ENCODE results near the gene CEP76.
A peak's percentile ranks its signal among the peaks of the same experiment; 100 is the strongest.
"Not testable (repeated sequence)": the region's sequence is repeated elsewhere in the genome, so short reads cannot be mapped to it uniquely, and the experiment has no call there.

CEP76 gene

DNA sequence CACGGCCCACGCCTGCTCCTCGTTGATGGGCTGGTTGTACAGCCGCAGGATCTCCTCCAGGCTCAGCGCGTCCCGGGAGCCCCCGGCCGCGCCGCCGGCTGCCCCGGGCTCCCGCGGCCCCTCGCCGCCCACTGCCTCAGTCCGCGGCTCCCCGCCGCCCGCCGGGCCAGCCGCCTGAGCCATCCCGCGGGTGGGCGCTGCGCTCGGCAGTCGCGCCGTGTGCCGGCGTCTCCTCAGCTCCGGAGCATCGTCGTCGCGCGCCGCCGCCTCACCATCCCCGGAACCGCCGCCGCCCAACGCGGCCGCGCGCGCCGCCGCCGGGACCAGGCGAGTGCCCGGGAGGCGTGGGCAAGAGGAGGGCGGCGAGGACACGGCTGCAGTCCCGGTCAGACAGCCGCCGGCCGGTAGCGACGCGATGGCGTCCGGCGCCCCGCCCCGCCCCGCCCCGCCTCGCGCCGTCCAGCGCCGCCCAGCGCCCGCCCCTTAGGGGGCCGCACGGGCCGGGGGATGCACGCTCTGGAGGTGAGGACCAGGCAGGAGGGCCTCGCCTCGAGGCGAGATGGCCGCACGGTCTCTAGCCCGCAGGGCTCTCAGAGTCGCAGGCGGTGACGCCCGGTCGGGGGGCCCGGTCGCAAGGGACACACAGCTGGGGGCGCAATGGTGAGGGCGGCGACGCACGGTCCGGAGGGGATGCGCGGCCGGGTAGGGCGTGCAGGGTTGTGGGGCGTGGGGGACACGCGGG lies 44.7 kb downstream of the CEP76 start, which contains the start of gene SPIRE1:
Gene SPIRE1, minus strand, starts transcription at position 424 of the 742 bp plus-strand sequence. Its CDS starts 241 bp downstream, at position 183.
- H3K27me3 ChIP-seq (ENCODE audit: control insufficient read depth, insufficient read depth, low read length) = peaks cover 14% of the 10 kb centered on the region
- no peaks in the 10 kb centered on the region for H3K9me3 ChIP-seq (ENCODE audit: control insufficient read depth, insufficient read depth, low read depth, low read length)
- peaks cover 18% of the 10 kb centered on the region for H3K4me1 ChIP-seq (ENCODE audit: control insufficient read depth, insufficient read depth, low read length)
- H3K27ac ChIP-seq (ENCODE audit: low read depth, low read length) = no peak within 1 kb of the TSS; the same call in 1 of the 2 replicates
- H3K4me3 ChIP-seq (ENCODE audit: low read depth, low read length) = peak within 1 kb of the TSS; percentile 66
- peak within 1 kb of the TSS; percentile 70 for H3K9ac ChIP-seq (ENCODE audit: low read length)
- peaks cover 4% of the 10 kb centered on the region; the same call in 1 of the 2 replicates for H3K36me3 ChIP-seq (ENCODE audit: control insufficient read depth, insufficient read depth, low read length)

DNA sequence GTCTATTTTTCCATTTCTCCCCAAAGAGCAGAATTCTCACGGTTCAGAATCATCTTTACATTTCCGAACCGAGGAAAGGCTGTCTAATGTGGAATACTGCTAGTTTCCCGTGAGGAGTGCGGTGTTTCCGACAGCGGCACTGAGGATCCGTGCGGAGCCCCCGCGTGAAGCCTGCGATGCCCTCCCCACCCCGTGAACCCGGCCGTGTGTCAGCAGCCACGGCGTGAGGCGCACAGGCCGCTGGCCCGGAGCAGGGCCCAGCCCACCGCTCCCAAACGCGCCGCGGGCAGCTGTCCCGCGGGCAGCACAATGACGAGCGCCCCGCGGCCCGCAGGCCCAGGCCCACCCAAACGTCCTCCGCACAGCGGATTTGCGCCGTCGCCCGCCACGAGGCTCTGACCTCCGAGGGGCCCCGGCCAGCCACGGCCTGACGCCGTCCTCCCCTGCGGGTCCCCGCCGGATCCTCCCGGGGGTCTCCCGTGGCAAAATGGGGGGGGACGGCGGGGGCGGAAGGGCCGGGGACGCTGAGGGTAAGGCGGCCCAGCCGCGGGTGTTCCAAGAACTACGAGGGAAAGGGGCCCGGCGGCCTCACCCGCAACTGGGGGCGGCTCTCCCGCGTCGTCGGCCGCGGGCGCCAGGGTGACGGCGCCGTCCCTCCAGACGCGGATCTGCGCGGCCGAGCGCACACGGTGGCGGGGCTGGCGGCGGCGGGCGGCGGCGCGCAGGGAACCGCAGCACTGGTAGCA lies 45.4 kb downstream of the CEP76 start:
- no peak overlapping the region; the same call in 1 of the 2 replicates for H3K27ac ChIP-seq (ENCODE audit: low read depth, low read length)
- H3K9ac ChIP-seq (ENCODE audit: low read length) = peak overlapping the region; percentile 70
- peak overlapping the region; percentile 66 for H3K4me3 ChIP-seq (ENCODE audit: low read depth, low read length)
- no peaks in the 10 kb centered on the region for H3K9me3 ChIP-seq (ENCODE audit: control insufficient read depth, insufficient read depth, low read depth, low read length)
- H3K36me3 ChIP-seq (ENCODE audit: control insufficient read depth, insufficient read depth, low read length) = peaks cover 4% of the 10 kb centered on the region; the same call in 1 of the 2 replicates
- H3K4me1 ChIP-seq (ENCODE audit: control insufficient read depth, insufficient read depth, low read length) = peaks cover 25% of the 10 kb centered on the region
- peaks cover 14% of the 10 kb centered on the region for H3K27me3 ChIP-seq (ENCODE audit: control insufficient read depth, insufficient read depth, low read length)

DNA sequence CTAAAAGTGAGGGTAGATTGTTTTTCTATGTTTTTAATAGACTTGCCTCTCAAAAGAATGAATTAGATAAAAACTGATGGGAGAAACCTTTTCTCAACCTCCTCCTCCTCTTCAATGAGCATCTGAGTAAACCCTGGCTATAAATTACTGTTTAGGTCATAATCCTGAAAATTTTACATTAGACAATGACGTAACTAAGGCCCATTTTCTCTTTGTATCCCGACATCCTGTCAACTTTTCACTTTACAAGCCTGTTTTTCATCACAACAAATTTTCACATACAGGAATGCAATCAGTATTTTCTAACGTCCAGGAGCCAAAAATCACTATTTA lies 46.0 kb downstream of the CEP76 start:
- Histone ChIP-seq H3K27me3 (ENCODE audit: control insufficient read depth, insufficient read depth, low read length) (peaks cover 14% of the 10 kb centered on the region), H3K4me1 (ENCODE audit: control insufficient read depth, insufficient read depth, low read length) (peaks cover 25% of the 10 kb centered on the region), H3K36me3 (ENCODE audit: control insufficient read depth, insufficient read depth, low read length) (peaks cover 4% of the 10 kb centered on the region; the same call in 1 of the 2 replicates), H3K27ac (ENCODE audit: low read depth, low read length) (no peak overlapping the region), H3K9ac (ENCODE audit: low read length) (peak overlapping the region; percentile 66), H3K4me3 (ENCODE audit: low read depth, low read length) (peak overlapping the region; percentile 66), H3K9me3 (ENCODE audit: control insufficient read depth, insufficient read depth, low read depth, low read length) (no peaks in the 10 kb centered on the region)

DNA sequence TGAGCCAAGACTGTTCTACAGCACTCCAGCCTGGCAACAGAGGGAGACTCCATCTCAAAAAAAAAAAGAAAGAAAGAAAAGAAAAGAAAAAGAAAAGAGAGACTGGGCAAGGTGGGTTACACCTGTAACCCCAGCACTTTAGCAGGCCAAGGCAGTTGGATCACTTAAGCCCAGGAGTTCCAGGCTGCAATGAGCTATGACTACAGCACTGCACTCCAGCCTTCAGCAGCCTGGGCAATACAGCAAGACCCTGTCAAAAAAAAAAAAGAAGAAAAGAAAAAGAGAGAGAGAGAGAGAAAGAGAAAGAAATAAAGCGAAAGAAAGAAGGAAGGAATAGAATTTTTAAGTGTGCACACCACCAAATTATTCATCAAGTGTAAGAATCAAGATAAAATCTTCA lies 47.6 kb downstream of the CEP76 start:
- peaks cover 25% of the 10 kb centered on the region for H3K4me1 ChIP-seq (ENCODE audit: control insufficient read depth, insufficient read depth, low read length)
- no peaks in the 10 kb centered on the region for H3K36me3 ChIP-seq (ENCODE audit: control insufficient read depth, insufficient read depth, low read length)
- H3K27ac ChIP-seq (ENCODE audit: low read depth, low read length) = no peak overlapping the region

DNA sequence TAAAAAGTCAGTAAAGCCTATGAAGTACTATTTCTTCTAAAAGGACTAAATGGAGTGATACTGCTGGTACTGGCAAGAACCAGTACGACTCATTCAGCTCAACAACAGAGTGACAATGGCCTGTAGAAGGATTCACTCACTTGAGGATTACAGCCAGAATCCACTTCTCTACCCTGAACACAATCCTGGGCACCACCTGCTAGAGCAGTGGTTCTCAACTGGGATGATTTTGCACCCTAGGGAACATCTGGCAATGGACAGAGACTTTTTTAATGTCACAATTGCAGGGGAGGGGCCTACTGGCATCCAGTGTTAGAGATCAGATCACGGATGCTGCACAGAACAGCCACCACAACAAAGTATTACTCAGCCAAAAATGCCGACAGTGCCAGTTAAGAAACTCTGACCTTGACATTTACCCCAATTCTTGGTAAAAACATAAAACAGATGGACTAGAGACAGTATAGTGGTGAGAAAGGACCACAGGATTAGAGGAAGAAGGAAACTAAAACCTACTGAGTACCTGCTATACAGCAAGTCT lies 49.6 kb downstream of the CEP76 start:
- H3K27ac ChIP-seq (ENCODE audit: low read depth, low read length) = peak overlapping the region; percentile 33; the same call in 1 of the 2 replicates
- peaks cover 14% of the 10 kb centered on the region for H3K27me3 ChIP-seq (ENCODE audit: control insufficient read depth, insufficient read depth, low read length)
- no peaks in the 10 kb centered on the region for H3K36me3 ChIP-seq (ENCODE audit: control insufficient read depth, insufficient read depth, low read length)
- no peak overlapping the region for H3K9ac ChIP-seq (ENCODE audit: low read length)
- H3K9me3 ChIP-seq (ENCODE audit: control insufficient read depth, insufficient read depth, low read depth, low read length) = no peaks in the 10 kb centered on the region
- no peak overlapping the region for H3K4me3 ChIP-seq (ENCODE audit: low read depth, low read length)
- peaks cover 24% of the 10 kb centered on the region for H3K4me1 ChIP-seq (ENCODE audit: control insufficient read depth, insufficient read depth, low read length)

More for the DNA sequence above, 47.6 kb downstream of the CEP76 start:
- Histone ChIP-seq H3K9ac (ENCODE audit: low read length) (no peak overlapping the region), H3K4me3 (ENCODE audit: low read depth, low read length) (no peak overlapping the region), H3K27me3 (ENCODE audit: control insufficient read depth, insufficient read depth, low read length) (peaks cover 14% of the 10 kb centered on the region), H3K9me3 (ENCODE audit: control insufficient read depth, insufficient read depth, low read depth, low read length) (no peaks in the 10 kb centered on the region)

DNA sequence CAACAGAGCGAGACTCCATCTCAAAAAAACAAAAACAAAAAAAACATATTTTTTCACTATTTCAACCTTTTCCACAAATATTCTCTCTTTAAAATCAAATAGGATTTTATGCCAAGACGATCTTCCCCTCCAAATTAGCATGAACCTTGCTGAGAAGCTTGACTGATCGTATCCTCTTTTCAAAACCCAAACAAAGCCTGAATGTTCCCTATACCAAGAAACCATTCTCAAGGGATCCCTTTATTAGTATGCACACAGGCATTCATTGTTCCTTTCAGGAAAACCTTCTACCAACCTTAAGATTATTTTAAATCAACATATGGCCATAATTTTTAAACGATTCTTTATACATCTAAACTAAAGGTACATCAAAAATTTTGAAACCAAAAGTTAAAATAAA lies 50.9 kb downstream of the CEP76 start:
- H3K27me3 ChIP-seq (ENCODE audit: control insufficient read depth, insufficient read depth, low read length) = peaks cover 6% of the 10 kb centered on the region
- H3K4me1 ChIP-seq (ENCODE audit: control insufficient read depth, insufficient read depth, low read length) = peaks cover 27% of the 10 kb centered on the region
- H3K9me3 ChIP-seq (ENCODE audit: control insufficient read depth, insufficient read depth, low read depth, low read length) = no peaks in the 10 kb centered on the region
- H3K36me3 ChIP-seq (ENCODE audit: control insufficient read depth, insufficient read depth, low read length) = no peaks in the 10 kb centered on the region
- no peak overlapping the region for H3K27ac ChIP-seq (ENCODE audit: low read depth, low read length)
- H3K9ac ChIP-seq (ENCODE audit: low read length) = no peak overlapping the region
- H3K4me3 ChIP-seq (ENCODE audit: low read depth, low read length) = no peak overlapping the region

DNA sequence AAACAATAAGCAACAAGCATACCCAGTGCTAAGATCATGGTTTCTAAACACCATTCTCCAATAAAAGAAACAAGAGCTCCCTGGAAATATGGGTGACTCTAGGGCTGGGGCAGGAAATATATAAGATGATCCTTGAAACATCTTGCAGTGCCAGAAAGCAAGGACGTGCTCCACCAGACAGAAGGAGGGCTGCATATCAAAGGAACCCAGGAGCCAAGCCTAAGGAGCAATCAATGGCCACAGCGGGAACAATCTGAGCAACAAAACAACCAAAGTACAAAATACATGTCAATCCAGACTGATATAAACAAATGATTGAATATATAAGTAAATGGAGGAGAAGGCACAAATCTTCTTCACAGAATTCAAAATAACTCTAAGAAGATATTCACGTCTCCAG lies 54.8 kb downstream of the CEP76 start:
- Histone ChIP-seq H3K27ac (ENCODE audit: low read depth, low read length) (no peak overlapping the region; the same call in 1 of the 2 replicates), H3K4me1 (ENCODE audit: control insufficient read depth, insufficient read depth, low read length) (peaks cover 30% of the 10 kb centered on the region), H3K27me3 (ENCODE audit: control insufficient read depth, insufficient read depth, low read length) (no peaks in the 10 kb centered on the region), H3K9me3 (ENCODE audit: control insufficient read depth, insufficient read depth, low read depth, low read length) (no peaks in the 10 kb centered on the region), H3K4me3 (ENCODE audit: low read depth, low read length) (no peak overlapping the region), H3K9ac (ENCODE audit: low read length) (no peak overlapping the region), H3K36me3 (ENCODE audit: control insufficient read depth, insufficient read depth, low read length) (no peaks in the 10 kb centered on the region)

DNA sequence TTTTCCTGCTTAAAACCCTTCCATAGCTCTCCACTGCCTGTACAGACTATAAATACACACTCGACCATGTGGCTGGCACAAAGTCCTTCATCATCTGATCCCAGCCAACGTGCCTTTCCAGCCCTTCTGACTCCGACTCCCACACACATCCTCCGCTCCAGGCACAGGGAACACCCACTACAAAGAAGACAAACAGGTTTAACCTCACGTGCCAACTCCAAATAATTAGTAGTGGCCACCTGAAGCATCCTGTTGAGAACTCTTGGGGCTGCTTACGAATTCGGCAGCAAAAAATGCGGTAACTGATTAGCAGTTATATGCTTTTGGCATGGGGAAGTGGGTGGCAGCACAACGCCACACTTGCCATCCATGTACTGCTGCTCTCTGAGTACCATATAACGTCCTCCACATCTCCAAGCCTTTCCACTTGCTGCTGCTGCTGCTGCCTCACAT lies 56.7 kb downstream of the CEP76 start:
- Histone ChIP-seq H3K4me1 (ENCODE audit: control insufficient read depth, insufficient read depth, low read length) (peaks cover 24% of the 10 kb centered on the region), H3K27me3 (ENCODE audit: control insufficient read depth, insufficient read depth, low read length) (no peaks in the 10 kb centered on the region), H3K9me3 (ENCODE audit: control insufficient read depth, insufficient read depth, low read depth, low read length) (no peaks in the 10 kb centered on the region), H3K4me3 (ENCODE audit: low read depth, low read length) (no peak overlapping the region), H3K9ac (ENCODE audit: low read length) (no peak overlapping the region), H3K27ac (ENCODE audit: low read depth, low read length) (no peak overlapping the region), H3K36me3 (ENCODE audit: control insufficient read depth, insufficient read depth, low read length) (no peaks in the 10 kb centered on the region)

DNA sequence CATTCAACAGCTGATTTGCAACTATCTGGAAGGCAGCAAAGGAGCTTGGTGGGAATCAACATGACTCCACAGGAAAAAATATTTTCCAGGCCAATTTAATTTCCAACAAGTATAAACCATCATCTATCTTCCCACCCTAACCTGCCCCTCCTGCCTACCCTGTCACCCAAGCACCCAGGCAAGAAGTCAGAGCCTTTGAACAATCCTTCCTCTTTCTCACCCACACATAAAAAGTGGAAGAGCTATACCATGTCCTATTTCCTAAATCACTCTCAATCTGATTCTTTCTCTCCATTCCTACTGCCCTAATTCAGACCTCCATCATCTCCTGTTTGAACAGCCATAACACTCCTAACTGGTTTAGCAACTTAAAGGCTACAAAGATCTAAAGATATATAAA lies 57.3 kb downstream of the CEP76 start:
- Histone ChIP-seq H3K4me3 (ENCODE audit: low read depth, low read length) (no peak overlapping the region), H3K27me3 (ENCODE audit: control insufficient read depth, insufficient read depth, low read length) (no peaks in the 10 kb centered on the region), H3K4me1 (ENCODE audit: control insufficient read depth, insufficient read depth, low read length) (peaks cover 24% of the 10 kb centered on the region), H3K9me3 (ENCODE audit: control insufficient read depth, insufficient read depth, low read depth, low read length) (no peaks in the 10 kb centered on the region), H3K27ac (ENCODE audit: low read depth, low read length) (no peak overlapping the region), H3K36me3 (ENCODE audit: control insufficient read depth, insufficient read depth, low read length) (no peaks in the 10 kb centered on the region), H3K9ac (ENCODE audit: low read length) (no peak overlapping the region)

DNA sequence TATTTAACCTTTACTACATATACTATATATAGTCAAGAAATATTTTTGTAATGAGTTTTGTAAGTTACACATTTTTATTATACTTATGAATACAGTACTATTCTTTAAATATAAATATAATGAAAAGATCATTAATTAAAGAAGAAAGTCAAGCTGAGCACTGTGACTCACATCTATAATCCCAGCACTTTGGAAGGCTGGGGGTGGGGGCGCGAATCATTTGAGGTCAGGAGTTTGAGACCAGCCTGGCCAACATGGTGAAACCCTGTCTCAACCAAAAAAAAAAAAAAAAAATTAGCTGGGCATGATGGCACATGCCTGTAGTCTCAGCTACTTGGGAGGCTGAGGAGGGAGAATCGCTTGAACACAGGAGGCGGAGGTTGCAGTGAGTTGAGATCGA lies 58.8 kb downstream of the CEP76 start:
- H3K27me3 ChIP-seq (ENCODE audit: control insufficient read depth, insufficient read depth, low read length); H3K36me3 ChIP-seq (ENCODE audit: control insufficient read depth, insufficient read depth, low read length); H3K4me3 ChIP-seq (ENCODE audit: low read depth, low read length); H3K9ac ChIP-seq (ENCODE audit: low read length); H3K27ac ChIP-seq (ENCODE audit: low read depth, low read length); H3K9me3 ChIP-seq (ENCODE audit: control insufficient read depth, insufficient read depth, low read depth, low read length): not testable (repeated sequence)
- peaks cover 24% of the 10 kb centered on the region for H3K4me1 ChIP-seq (ENCODE audit: control insufficient read depth, insufficient read depth, low read length)

DNA sequence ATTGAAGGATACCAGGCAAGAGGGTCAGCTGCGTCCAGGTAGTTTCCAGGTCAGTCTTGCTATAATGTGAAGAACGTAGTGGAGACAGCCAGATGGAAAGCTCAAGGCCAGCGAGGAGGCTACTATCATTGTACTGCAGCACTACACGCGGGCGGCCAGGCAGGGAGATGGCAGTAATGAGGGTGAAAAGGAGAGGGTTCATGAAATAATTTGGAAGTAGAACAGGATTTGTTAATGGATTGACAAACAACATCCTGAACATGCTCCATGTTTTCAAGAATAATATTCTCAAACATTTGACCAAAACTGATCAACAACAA lies 61.7 kb downstream of the CEP76 start:
- Histone ChIP-seq H3K27me3 (ENCODE audit: control insufficient read depth, insufficient read depth, low read length) (no peaks in the 10 kb centered on the region), H3K9me3 (ENCODE audit: control insufficient read depth, insufficient read depth, low read depth, low read length) (no peaks in the 10 kb centered on the region), H3K9ac (ENCODE audit: low read length) (no peak overlapping the region), H3K36me3 (ENCODE audit: control insufficient read depth, insufficient read depth, low read length) (no peaks in the 10 kb centered on the region), H3K4me3 (ENCODE audit: low read depth, low read length) (no peak overlapping the region), H3K4me1 (ENCODE audit: control insufficient read depth, insufficient read depth, low read length) (peaks cover 9% of the 10 kb centered on the region), H3K27ac (ENCODE audit: low read depth, low read length) (no peak overlapping the region)

Measured in HUES6 (cell line).